CD14-positive monocyte (primary cell): ENCODE results near the gene FRMD4A. TPM values are rescaled to one million over a fixed set of nuclear protein-coding genes. Genes with fewer than 3 reads are reported as not detected.

Source experiments
- DNase-seq, 3 donors: peaks; one replicate each; pipeline ENCODE4 v3.0.0-alpha.2; 2011 to 2022
- H2AFZ ChIP-seq: 2 replicates; pipeline ENCODE4 v1.6.0; 2012; ENCODE audit warnings: mild to moderate bottlenecking, low read depth, low read length, inconsistent platforms; ENCODE audit not compliant: insufficient read depth, poor library complexity, severe bottlenecking
- H3K27ac ChIP-seq, 2 donors: 1 replicate in 1 of 2; 2 replicates in 1 of 2; pipeline ENCODE4 v1.5.1; 2012 to 2013; ENCODE audit warnings: low read length in 2 of 2, control low read depth in 1 of 2, inconsistent platforms in 1 of 2, low read depth in 1 of 2, mild to moderate bottlenecking in 1 of 2
- H3K27me3 ChIP-seq, 2 donors: one replicate each; pipeline versions ENCODE4 v1.6.0 to v1.6.1; 2011 to 2013; ENCODE audit warnings: low read length in 2 of 2; ENCODE audit not compliant: control insufficient read depth in 2 of 2, insufficient read depth in 2 of 2
- H3K36me3 ChIP-seq, 2 donors: replicated peaks in 1 of 2; 1 replicate in 1 of 2; 2 replicates in 1 of 2; pipeline versions ENCODE4 v1.5.1 to v1.6.1; 2012 to 2013; ENCODE audit warnings: low read length in 2 of 2, control low read depth in 1 of 2, inconsistent platforms in 1 of 2, mild to moderate bottlenecking in 1 of 2; ENCODE audit not compliant: insufficient read depth in 2 of 2, control insufficient read depth in 1 of 2
- H3K4me1 ChIP-seq, 2 donors: 1 replicate in 1 of 2; 2 replicates in 1 of 2; pipeline versions ENCODE4 v1.5.1 to v1.6.1; 2012 to 2013; ENCODE audit warnings: low read length in 2 of 2, control low read depth in 1 of 2, inconsistent platforms in 1 of 2, mild to moderate bottlenecking in 1 of 2, moderate library complexity in 1 of 2; ENCODE audit not compliant: insufficient read depth in 2 of 2, control insufficient read depth in 1 of 2
- H3K4me2 ChIP-seq: replicated peaks from 2 replicates; pipeline ENCODE3; 2012; ENCODE audit warnings: low read length, moderate library complexity, mild to moderate bottlenecking; ENCODE audit not compliant: poor library complexity, severe bottlenecking; ENCODE audit errors: extremely low read depth
- H3K4me3 ChIP-seq, 3 experiments: fragments of 200-600 bp in 1 of 3; sonication (generic) in 1 of 3; replicated peaks in 1 of 3; 1 replicate in 2 of 3; 2 replicates in 1 of 3; pipeline ENCODE4 v1.5.1; 2011 to 2013; ENCODE audit warnings: low read length in 3 of 3, mild to moderate bottlenecking in 3 of 3, control low read depth in 2 of 3, low read depth in 2 of 3, inconsistent platforms in 1 of 3, moderate library complexity in 1 of 3
- H3K79me2 ChIP-seq: 2 replicates; pipeline ENCODE4 v1.6.0; 2012; ENCODE audit warnings: mild to moderate bottlenecking, control low read depth, inconsistent platforms, low read length, moderate library complexity; ENCODE audit not compliant: insufficient read depth
- H3K9ac ChIP-seq: 2 replicates; pipeline ENCODE4 v1.6.0; 2017; ENCODE audit warnings: low read length, mild to moderate bottlenecking; ENCODE audit not compliant: insufficient read depth, poor library complexity, severe bottlenecking
- H3K9me3 ChIP-seq, 2 donors: replicated peaks in 1 of 2; 1 replicate in 1 of 2; 2 replicates in 1 of 2; pipeline versions ENCODE4 v1.5.1 to v1.6.1; 2012 to 2013; ENCODE audit warnings: low read length in 2 of 2, control low read depth in 1 of 2; ENCODE audit not compliant: control insufficient read depth in 1 of 2, insufficient read depth in 1 of 2
- H4K20me1 ChIP-seq: 2 replicates; pipeline ENCODE4 v1.6.0; 2012; ENCODE audit warnings: mild to moderate bottlenecking, low read length, control low read depth, moderate library complexity; ENCODE audit not compliant: insufficient read depth
- H3K27ac Mint-ChIP-seq, 7 donors: one replicate each; pipeline ENCODE4 v1.8.0; 2020; ENCODE audit warnings: mild to moderate bottlenecking in 7 of 7, mixed read lengths in 7 of 7, moderate library complexity in 6 of 7, inconsistent platforms in 2 of 7
- H3K27me3 Mint-ChIP-seq, 3 donors: one replicate each; pipeline ENCODE4 v1.8.0; 2021 to 2022; ENCODE audit warnings: low read depth in 3 of 3, mild to moderate bottlenecking in 3 of 3, mixed read lengths in 3 of 3, moderate library complexity in 3 of 3, inconsistent platforms in 1 of 3
- H3K36me3 Mint-ChIP-seq, 2 donors: one replicate each; pipeline ENCODE4 v1.8.0; 2020; ENCODE audit warnings: mixed read lengths in 2 of 2, inconsistent platforms in 1 of 2, mild to moderate bottlenecking in 1 of 2
- H3K4me1 Mint-ChIP-seq: one replicate; pipeline ENCODE4 v1.8.0; 2020; ENCODE audit warnings: mild to moderate bottlenecking, mixed read lengths
- H3K4me3 Mint-ChIP-seq, 2 donors: one replicate each; pipeline ENCODE4 v1.8.0; 2020; ENCODE audit warnings: mild to moderate bottlenecking in 2 of 2, mixed read lengths in 2 of 2, moderate library complexity in 1 of 2
- H3K9me3 Mint-ChIP-seq, 7 donors: one replicate each; pipeline ENCODE4 v1.8.0; 2020 to 2022; ENCODE audit warnings: mixed read lengths in 7 of 7, mild to moderate bottlenecking in 6 of 7, moderate library complexity in 6 of 7, inconsistent platforms in 2 of 7
- CTCF ChIP-seq: fragments of 200-600 bp; IDR thresholded peaks from one replicate; pipeline ENCODE4 v1.8.0; 2022; ENCODE audit warnings: antibody characterized with exemption, mild to moderate bottlenecking
- WGBS: methylation state at CpG from one replicate; pipeline ENCODE4 v1.1.5; 2013; ENCODE audit warnings: missing lambda C conversion rate; ENCODE audit not compliant: insufficient coverage; 5-methylcytosine and 5-hydroxymethylcytosine counted together
- intact Hi-C, 2 donors: fragments of 100-400 bp; cut with micrococcal nuclease; formaldehyde crosslinking; loops; one replicate each; pipeline versions ENCODE4 v1.15.0 to v1.15.1; 2023
- polyA plus RNA-seq, 3 donors: library from polyadenylated mRNA; depleted of rRNA in 1 of 3; unstranded in 2 of 3; stranded (reverse) in 1 of 3; fragments of 300-500 nt in 2 of 3; fragments of >200 nt in 1 of 3; fragmentation: Illumina TruSeq in 2 of 3; gene quantifications; 1 replicate in 2 of 3; 2 replicates in 1 of 3; pipeline ENCODE4 v1.2.3, GENCODE V29; 2012 to 2021

The FRMD4A gene
- polyA plus RNA-seq, 3 donors: 0.12 TPM; not detected in 2

- Histone ChIP-seq H3K9ac (no peak overlapping the region), H3K27ac (no peak overlapping the region), H4K20me1 (no peaks in the 10 kb centered on the region), H3K36me3 (no peaks in the 10 kb centered on the region), H3K9me3 (no peaks in the 10 kb centered on the region), H3K4me2 (no peak overlapping the region), H2AFZ (no peak overlapping the region), H3K4me1 (peaks cover 11 to 13% of the 10 kb centered on the region in 2 donors), H3K4me3 (no peak overlapping the region), H3K27me3 (no peaks in the 10 kb centered on the region), H3K79me2 (no peaks in the 10 kb centered on the region)
- intact Hi-C loops: no loop called here
- TF ChIP-seq CTCF: no peak
- Mint-ChIP-seq H3K4me1 (peaks cover 24% of the 10 kb centered on the region), H3K9me3 (peaks cover 0 to 6% (median 0%) of the 10 kb centered on the region in 7 donors), H3K27me3 (peaks cover 3 to 12% (median 6%) of the 10 kb centered on the region in 3 donors), H3K36me3 (no peaks in the 10 kb centered on the region), H3K4me3 (no peak overlapping the region), H3K27ac (no peak overlapping the region)
- 36% methylated on average over 2 of the region's 7 CpGs for WGBS
- DNase-seq: no peak
Observed at GRCh38 chr10:13660551-13660920, 670.2 kb downstream of the FRMD4A start.

- Histone ChIP-seq H3K4me2 (peak overlapping the region; percentile 32), H2AFZ (no peak overlapping the region), H3K4me1 (peaks cover 11 to 13% of the 10 kb centered on the region in 2 donors), H3K9me3 (no peaks in the 10 kb centered on the region), H3K79me2 (no peaks in the 10 kb centered on the region), H3K9ac (no peak overlapping the region), H3K27me3 (no peaks in the 10 kb centered on the region), H3K27ac (no peak overlapping the region), H4K20me1 (no peaks in the 10 kb centered on the region), H3K36me3 (no peaks in the 10 kb centered on the region), H3K4me3 (no peak overlapping the region)
- peak; percentile 91 for TF ChIP-seq CTCF
- Mint-ChIP-seq H3K36me3 (no peaks in the 10 kb centered on the region), H3K27ac (no peak overlapping the region), H3K4me3 (peak overlapping the region in 1 of 2 donors; percentile 26), H3K4me1 (peaks cover 24% of the 10 kb centered on the region), H3K9me3 (peaks cover 0 to 4% (median 0%) of the 10 kb centered on the region in 7 donors), H3K27me3 (peaks cover 3 to 12% (median 6%) of the 10 kb centered on the region in 3 donors)
- WGBS: 19% methylated on average over 12 of the region's 19 CpGs
- intact Hi-C loops: loop anchor here in 1 of 2 donors (1.0 kb wide), 1 partner anchor 117 kb away; no protein-coding TSS in a partner anchor
- DNase-seq: peak; percentile 52 to 69 (median 59)
Observed at GRCh38 chr10:13659887-13660550, 670.7 kb downstream of the FRMD4A start.
